SK-N-SH (cell line): ENCODE measurements around the gene WNT9B. TPM values are rescaled to one million over a fixed set of nuclear protein-coding genes. Genes with fewer than 3 reads are reported as not detected.

Source experiments
- CTCF ChIA-PET: fragments of 300-600, 350-600 bp; formaldehyde crosslinking; extraction: SDS; loops from one replicate; lab custom pipeline; 2021; lab: Yijun Ruan, JAX
- POLR2A ChIA-PET: fragments of 350-600 bp; sonication (Branson Sonifier 250); formaldehyde crosslinking; extraction: SDS; loops from one replicate; lab custom pipeline; 2020; ENCODE audit warnings: antibody characterized with exemption, inconsistent platforms; lab: Yijun Ruan, JAX
- DNase-seq: peaks from one replicate; pipeline ENCODE4 v3.0.0; 2012
- H2AFZ ChIP-seq: fragments of 200-600 bp; sonication (generic); 2 replicates; pipeline ENCODE4 v1.8.1; 2016; ENCODE audit warnings: antibody characterized with exemption, mild to moderate bottlenecking, low read depth
- H3F3A ChIP-seq: fragments of 200-600 bp; sonication (generic); replicated peaks from 2 replicates; pipeline ENCODE3; 2016; ENCODE audit warnings: antibody characterized with exemption, mild to moderate bottlenecking; ENCODE audit not compliant: insufficient read depth
- H3K27ac ChIP-seq, 2 experiments: fragments of 200-500 bp in 1 of 2; fragments of 200-600 bp in 1 of 2; sonication (Bioruptor generic) in 1 of 2; sonication (generic), shearing (Covaris generic) in 1 of 2; 2 replicates each; pipeline versions ENCODE4 v1.5.1 to v1.6.1; 2014 to 2016; ENCODE audit warnings: low read depth in 2 of 2, inconsistent platforms in 1 of 2, low read length in 1 of 2, mild to moderate bottlenecking in 1 of 2, mixed read lengths in 1 of 2
- H3K27me3 ChIP-seq: fragments of 200-600 bp; sonication (generic), shearing (Covaris generic); 2 replicates; pipeline ENCODE4 v1.6.1; 2016; ENCODE audit warnings: mixed run types; ENCODE audit not compliant: insufficient read depth
- H3K36me3 ChIP-seq, 2 experiments: fragments of 200-500 bp in 1 of 2; fragments of 200-600 bp in 1 of 2; sonication (Bioruptor generic) in 1 of 2; sonication (generic) in 1 of 2; replicated peaks in 1 of 2; 2 replicates each; pipeline versions ENCODE3 to v1.5.1; 2014 to 2016; ENCODE audit warnings: low read length in 1 of 2, mild to moderate bottlenecking in 1 of 2; ENCODE audit not compliant: insufficient read depth in 2 of 2, control insufficient read depth in 1 of 2
- H3K4me1 ChIP-seq, 2 experiments: fragments of 200-500 bp in 1 of 2; fragments of 200-600 bp in 1 of 2; sonication (Bioruptor generic) in 1 of 2; sonication (generic), shearing (Covaris generic) in 1 of 2; 2 replicates each; pipeline versions ENCODE4 v1.5.1 to v1.6.1; 2014 to 2016; ENCODE audit warnings: low read depth in 1 of 2, low read length in 1 of 2, mixed run types in 1 of 2; ENCODE audit not compliant: insufficient read depth in 2 of 2, control insufficient read depth in 1 of 2
- H3K4me2 ChIP-seq: fragments of 200-600 bp; sonication (generic), shearing (Covaris generic); 2 replicates; pipeline ENCODE4 v1.6.1; 2017; ENCODE audit warnings: mixed run types
- H3K4me3 ChIP-seq, 2 experiments: fragments of 200-500 bp in 1 of 2; fragments of 200-600 bp in 1 of 2; sonication (Bioruptor generic) in 1 of 2; sonication (generic), shearing (Covaris generic) in 1 of 2; 2 replicates each; pipeline versions ENCODE4 v1.5.1 to v1.8.1; 2014 to 2016; ENCODE audit warnings: low read depth in 2 of 2, inconsistent platforms in 1 of 2, low read length in 1 of 2, mild to moderate bottlenecking in 1 of 2, mixed read lengths in 1 of 2, moderate library complexity in 1 of 2
- H3K79me2 ChIP-seq: fragments of 200-600 bp; sonication (generic); 2 replicates; pipeline ENCODE4 v1.8.1; 2017; ENCODE audit warnings: mild to moderate bottlenecking; ENCODE audit not compliant: insufficient read depth
- H3K9ac ChIP-seq: fragments of 200-600 bp; sonication (generic); 2 replicates; pipeline ENCODE4 v1.6.1; 2017; ENCODE audit warnings: mixed run types
- H3K9me2 ChIP-seq: fragments of 200-600 bp; sonication (generic); 2 replicates; pipeline ENCODE4 v1.6.1; 2017; ENCODE audit warnings: mixed run types
- H3K9me3 ChIP-seq: fragments of 200-600 bp; sonication (generic); 2 replicates; pipeline ENCODE4 v1.6.1; 2017; ENCODE audit warnings: mixed run types, mild to moderate bottlenecking, moderate library complexity
- H4K20me1 ChIP-seq: fragments of 200-600 bp; sonication (generic); 2 replicates; pipeline ENCODE4 v1.6.1; 2017; ENCODE audit warnings: mild to moderate bottlenecking, mixed run types; ENCODE audit not compliant: insufficient read depth
- ELF1 ChIP-seq: IDR thresholded peaks from 2 replicates; pipeline ENCODE4 v1.4.0; 2012
- FOXJ3 ChIP-seq: sonication (generic); formaldehyde crosslinking; IDR thresholded peaks from 2 replicates; pipeline ENCODE4 v1.5.1; 2020; ENCODE audit warnings: mild to moderate bottlenecking, missing genetic modification reagents
- MXI1 ChIP-seq: IDR thresholded peaks from 2 replicates; pipeline ENCODE4 v1.6.1; 2012; ENCODE audit warnings: mild to moderate bottlenecking, low read depth, low read length, improper control_type of control experiment
- PBX3 ChIP-seq: IDR thresholded peaks from 2 replicates; pipeline ENCODE4; 2012
- TCF12 ChIP-seq: IDR thresholded peaks from 2 replicates; pipeline ENCODE4 v1.4.0; 2012
- WGBS: methylation state at CpG from one replicate; pipeline ENCODE4 v1.1.6; 2017; ENCODE audit warnings: low lambda C conversion rate; 5-methylcytosine and 5-hydroxymethylcytosine counted together
- polyA plus RNA-seq, 3 experiments: library from polyadenylated mRNA; depleted of rRNA; stranded (reverse); fragments of >200 nt; gene quantifications; 2 replicates each; pipeline ENCODE4 v1.2.3, GENCODE V29; 2012
- TF ChIP-seq, protein P1 (sequence below): IDR thresholded peaks from 2 replicates; pipeline ENCODE4 v1.4.0; 2012; ENCODE audit warnings: low read depth, borderline replicate concordance
- TF ChIP-seq, protein P2 (sequence below): IDR thresholded peaks from 2 replicates; pipeline ENCODE4 v1.4.0; 2012; ENCODE audit warnings: low read depth

WNT9B gene
- polyA plus RNA-seq, 1 of the 3 experiments (the other 2 are of a cell fraction), result not detected

DNA sequence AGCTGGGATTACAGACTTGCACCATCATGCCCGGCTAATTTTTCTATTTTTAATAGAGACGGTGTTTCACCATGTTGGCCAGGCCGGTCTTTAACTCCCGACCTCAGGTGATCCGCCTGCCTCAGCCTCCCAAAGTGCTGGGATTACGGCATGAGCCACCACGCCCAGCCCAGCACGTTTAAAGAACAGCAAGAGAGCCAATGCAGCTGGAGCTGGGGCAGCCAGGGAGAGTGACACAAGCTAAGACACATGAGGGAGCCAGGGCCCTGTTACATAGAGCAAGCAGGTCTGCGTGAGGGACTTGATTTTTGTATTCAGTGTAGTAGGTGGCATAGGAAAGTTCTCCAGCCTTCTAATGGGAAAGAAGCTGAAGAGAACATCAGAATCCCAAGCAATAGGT is 49.9 kb downstream of the WNT9B start:
- no peaks in the 10 kb centered on the region for H3K36me3 ChIP-seq
- H3K4me1 ChIP-seq, result no peaks in the 10 kb centered on the region
- no peak overlapping the region for H3K4me3 ChIP-seq
- WGBS, result 69% methylated on average over 9 of the region's 9 CpGs
- H3F3A ChIP-seq, result no peaks in the 10 kb centered on the region
- no peak overlapping the region for H3K4me2 ChIP-seq
- POLR2A ChIA-PET, result no interaction called here
- peaks cover 4% of the 10 kb centered on the region for H3K27me3 ChIP-seq
- CTCF ChIA-PET, result interaction anchor here (0.6 to 1.6 kb wide), 5 partner anchors 12 to 100 kb away, joined by 3 to 7 read pairs (median 3); no protein-coding TSS in a partner anchor
- H3K79me2 ChIP-seq, result no peaks in the 10 kb centered on the region
- H3K27ac ChIP-seq, result no peak overlapping the region
- DNase-seq, result no peak
- H4K20me1 ChIP-seq, result no peaks in the 10 kb centered on the region
- H3K9ac ChIP-seq, result no peak overlapping the region
- H3K9me3 ChIP-seq, result no peaks in the 10 kb centered on the region
- H2AFZ ChIP-seq, result no peak overlapping the region
- TF ChIP-seq, protein P1, sequence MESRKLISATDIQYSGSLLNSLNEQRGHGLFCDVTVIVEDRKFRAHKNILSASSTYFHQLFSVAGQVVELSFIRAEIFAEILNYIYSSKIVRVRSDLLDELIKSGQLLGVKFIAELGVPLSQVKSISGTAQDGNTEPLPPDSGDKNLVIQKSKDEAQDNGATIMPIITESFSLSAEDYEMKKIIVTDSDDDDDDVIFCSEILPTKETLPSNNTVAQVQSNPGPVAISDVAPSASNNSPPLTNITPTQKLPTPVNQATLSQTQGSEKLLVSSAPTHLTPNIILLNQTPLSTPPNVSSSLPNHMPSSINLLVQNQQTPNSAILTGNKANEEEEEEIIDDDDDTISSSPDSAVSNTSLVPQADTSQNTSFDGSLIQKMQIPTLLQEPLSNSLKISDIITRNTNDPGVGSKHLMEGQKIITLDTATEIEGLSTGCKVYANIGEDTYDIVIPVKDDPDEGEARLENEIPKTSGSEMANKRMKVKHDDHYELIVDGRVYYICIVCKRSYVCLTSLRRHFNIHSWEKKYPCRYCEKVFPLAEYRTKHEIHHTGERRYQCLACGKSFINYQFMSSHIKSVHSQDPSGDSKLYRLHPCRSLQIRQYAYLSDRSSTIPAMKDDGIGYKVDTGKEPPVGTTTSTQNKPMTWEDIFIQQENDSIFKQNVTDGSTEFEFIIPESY, result no peak
- TF ChIP-seq, protein P2, sequence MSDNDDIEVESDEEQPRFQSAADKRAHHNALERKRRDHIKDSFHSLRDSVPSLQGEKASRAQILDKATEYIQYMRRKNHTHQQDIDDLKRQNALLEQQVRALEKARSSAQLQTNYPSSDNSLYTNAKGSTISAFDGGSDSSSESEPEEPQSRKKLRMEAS, result no peak
- TF ChIP-seq MXI1 (no peak), ELF1 (no peak), TCF12 (no peak), FOXJ3 (CRISPR knock-in tag) (no peak)
- H3K9me2 ChIP-seq, result no peaks in the 10 kb centered on the region

GRCh38 chr17:46903762-46904672 is 52.6 kb downstream of the WNT9B start:
- no peaks in the 10 kb centered on the region for H3K36me3 ChIP-seq
- H3K4me3 ChIP-seq, result no peak overlapping the region
- no peak overlapping the region for H3K27ac ChIP-seq
- no peak overlapping the region for H2AFZ ChIP-seq
- no peak overlapping the region for H3K4me2 ChIP-seq
- 29% methylated on average over 4 of the region's 4 CpGs for WGBS
- no peak overlapping the region for H3K9ac ChIP-seq
- H3K79me2 ChIP-seq, result no peaks in the 10 kb centered on the region
- H3F3A ChIP-seq, result no peaks in the 10 kb centered on the region
- no peaks in the 10 kb centered on the region for H4K20me1 ChIP-seq
- H3K9me3 ChIP-seq, result no peaks in the 10 kb centered on the region
- H3K4me1 ChIP-seq, result no peaks in the 10 kb centered on the region
- no peak for DNase-seq
- CTCF ChIA-PET, result interaction anchor here (1.0 to 2.5 kb wide), 2 partner anchors 11 to 37 kb away, joined by 3 to 9 read pairs; no protein-coding TSS in a partner anchor
- POLR2A ChIA-PET, result no interaction called here
- peaks cover 11% of the 10 kb centered on the region for H3K27me3 ChIP-seq
- H3K9me2 ChIP-seq, result no peaks in the 10 kb centered on the region
- no peak for TF ChIP-seq PBX3
